Body of pancreas (tissue), 4 donors: ENCODE results near the gene LOXL3. TPM values are rescaled to one million over a fixed set of nuclear protein-coding genes. Genes with fewer than 3 reads are reported as not detected.

Experiments
- ATAC-seq: fragments of 150-250 bp; one replicate; pipeline ENCODE4 v1.9.1; 2016
- DNase-seq, 4 donors: peaks; one replicate each; pipeline ENCODE4 v3.0.0-alpha.2; 2019
- H3K27ac ChIP-seq, 4 donors: fragments of 200-600 bp; sonication (generic); 1 replicate in 3 of 4; 2 replicates in 1 of 4; pipeline versions ENCODE4 v1.5.1 to v1.6.1; 2016 to 2019; ENCODE audit warnings: mild to moderate bottlenecking in 1 of 4, mixed read lengths in 1 of 4, moderate library complexity in 1 of 4
- H3K27me3 ChIP-seq, 2 donors: fragments of 200-600 bp; sonication (generic); one replicate each; pipeline ENCODE4 v1.6.0; 2016; ENCODE audit warnings: mild to moderate bottlenecking in 1 of 2
- H3K36me3 ChIP-seq, 2 donors: fragments of 200-600 bp; sonication (generic); replicated peaks in 1 of 2; 2 replicates each; pipeline ENCODE4 v1.5.1; 2016; ENCODE audit warnings: low read depth in 2 of 2; ENCODE audit not compliant: insufficient read depth in 1 of 2
- H3K4me1 ChIP-seq: fragments of 200-600 bp; sonication (generic); one replicate; pipeline ENCODE4 v1.6.0; 2016
- H3K4me3 ChIP-seq, 2 donors: fragments of 200-600 bp; sonication (generic); 1 replicate in 1 of 2; 2 replicates in 1 of 2; pipeline ENCODE4 v1.5.1; 2016 to 2019
- H3K9me3 ChIP-seq, 3 donors: fragments of 200-600 bp; sonication (generic); 1 replicate in 2 of 3; 2 replicates in 1 of 3; pipeline ENCODE4 v1.5.1; 2016
- POLR2A ChIP-seq, 3 donors: fragments of 450-650 bp; IDR thresholded peaks; one replicate each; pipeline ENCODE4 v1.6.1; 2016; ENCODE audit warnings: antibody characterized with exemption in 3 of 3, mild to moderate bottlenecking in 2 of 3
- WGBS, 2 donors: methylation state at CpG; one replicate each; pipeline ENCODE4 v1.1.5; 2017; 5-methylcytosine and 5-hydroxymethylcytosine counted together
- intact Hi-C: fragments of 100-400 bp; cut with DNase I; formaldehyde crosslinking; loops from one replicate; pipeline ENCODE4 v1.15.1; 2023
- total RNA-seq, 2 donors: library from RNA; depleted of rRNA; stranded (reverse); fragments of >200 nt; gene quantifications; one replicate each; pipeline ENCODE4 v1.1.0, GENCODE V29; 2016
- TF ChIP-seq, protein P1 (sequence below), 7 experiments: fragments of 450-650 bp in 4 of 7; fragments of 200-600 bp in 3 of 7; sonication (generic) in 3 of 7; IDR thresholded peaks; one replicate each; pipeline ENCODE4 v1.5.1; 2016 to 2019; ENCODE audit warnings: antibody characterized with exemption in 7 of 7

Gene LOXL3
- total RNA-seq, 2 donors from 2014 or later = 0.33 to 3.1 TPM

DNA sequence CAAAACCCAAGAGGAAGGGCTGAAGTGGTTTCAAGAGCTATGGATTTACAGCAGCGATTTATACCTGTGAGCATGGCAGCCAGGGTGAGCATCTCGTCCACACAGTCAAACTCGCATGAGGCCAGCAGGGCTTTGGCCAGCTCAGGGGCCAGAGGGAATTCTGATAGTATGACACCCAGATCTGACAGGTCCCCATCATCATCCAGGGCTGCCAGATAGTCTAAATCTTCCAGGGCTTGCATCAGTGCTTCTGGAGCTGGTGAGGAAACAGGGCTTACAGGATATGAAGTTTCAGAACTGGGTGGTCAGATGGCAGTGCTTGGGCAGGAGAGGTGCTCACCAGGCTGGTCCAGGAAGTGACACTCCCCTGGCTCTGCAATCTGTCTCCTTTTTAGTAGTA is 31.2 kb downstream of the LOXL3 start:
- no peak for DNase-seq
- no peak for TF ChIP-seq POLR2A (IDR thresholded peaks at IDR 0.05)
- TF ChIP-seq, protein P1, sequence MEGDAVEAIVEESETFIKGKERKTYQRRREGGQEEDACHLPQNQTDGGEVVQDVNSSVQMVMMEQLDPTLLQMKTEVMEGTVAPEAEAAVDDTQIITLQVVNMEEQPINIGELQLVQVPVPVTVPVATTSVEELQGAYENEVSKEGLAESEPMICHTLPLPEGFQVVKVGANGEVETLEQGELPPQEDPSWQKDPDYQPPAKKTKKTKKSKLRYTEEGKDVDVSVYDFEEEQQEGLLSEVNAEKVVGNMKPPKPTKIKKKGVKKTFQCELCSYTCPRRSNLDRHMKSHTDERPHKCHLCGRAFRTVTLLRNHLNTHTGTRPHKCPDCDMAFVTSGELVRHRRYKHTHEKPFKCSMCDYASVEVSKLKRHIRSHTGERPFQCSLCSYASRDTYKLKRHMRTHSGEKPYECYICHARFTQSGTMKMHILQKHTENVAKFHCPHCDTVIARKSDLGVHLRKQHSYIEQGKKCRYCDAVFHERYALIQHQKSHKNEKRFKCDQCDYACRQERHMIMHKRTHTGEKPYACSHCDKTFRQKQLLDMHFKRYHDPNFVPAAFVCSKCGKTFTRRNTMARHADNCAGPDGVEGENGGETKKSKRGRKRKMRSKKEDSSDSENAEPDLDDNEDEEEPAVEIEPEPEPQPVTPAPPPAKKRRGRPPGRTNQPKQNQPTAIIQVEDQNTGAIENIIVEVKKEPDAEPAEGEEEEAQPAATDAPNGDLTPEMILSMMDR (IDR thresholded peaks at IDR 0.05) = no peak
- WGBS, 2 donors = 57 to 66% methylated on average over 3 of the region's 3 CpGs
- H3K4me3 ChIP-seq = no peak overlapping the region
- no peaks in the 10 kb centered on the region for H3K9me3 ChIP-seq
- H3K27ac ChIP-seq = no peak overlapping the region
- intact Hi-C loops = no loop called here
- no peaks in the 10 kb centered on the region for H3K4me1 ChIP-seq
- H3K27me3 ChIP-seq = peaks cover 0 to 17% of the 10 kb centered on the region in 2 donors
- ATAC-seq = no peak
- H3K36me3 ChIP-seq = peaks cover 0 to 4% of the 10 kb centered on the region in 2 donors

GRCh38 chr2:74516650-74517049 is 37.1 kb downstream of the LOXL3 start:
- H3K4me3 ChIP-seq = no peak overlapping the region
- TF ChIP-seq POLR2A (IDR thresholded peaks at IDR 0.05) = no peak
- TF ChIP-seq, protein P1 (IDR thresholded peaks at IDR 0.05) = no peak
- no peaks in the 10 kb centered on the region for H3K36me3 ChIP-seq
- no peak overlapping the region for H3K27ac ChIP-seq
- peaks cover 0 to 67% of the 10 kb centered on the region in 2 donors for H3K27me3 ChIP-seq
- 60 to 68% methylated on average over 13 of the region's 13 CpGs for WGBS, 2 donors
- intact Hi-C loops = no loop called here
- peaks cover 39% of the 10 kb centered on the region for H3K4me1 ChIP-seq
- DNase-seq = no peak
- no peaks in the 10 kb centered on the region for H3K9me3 ChIP-seq
- ATAC-seq = no peak

DNA sequence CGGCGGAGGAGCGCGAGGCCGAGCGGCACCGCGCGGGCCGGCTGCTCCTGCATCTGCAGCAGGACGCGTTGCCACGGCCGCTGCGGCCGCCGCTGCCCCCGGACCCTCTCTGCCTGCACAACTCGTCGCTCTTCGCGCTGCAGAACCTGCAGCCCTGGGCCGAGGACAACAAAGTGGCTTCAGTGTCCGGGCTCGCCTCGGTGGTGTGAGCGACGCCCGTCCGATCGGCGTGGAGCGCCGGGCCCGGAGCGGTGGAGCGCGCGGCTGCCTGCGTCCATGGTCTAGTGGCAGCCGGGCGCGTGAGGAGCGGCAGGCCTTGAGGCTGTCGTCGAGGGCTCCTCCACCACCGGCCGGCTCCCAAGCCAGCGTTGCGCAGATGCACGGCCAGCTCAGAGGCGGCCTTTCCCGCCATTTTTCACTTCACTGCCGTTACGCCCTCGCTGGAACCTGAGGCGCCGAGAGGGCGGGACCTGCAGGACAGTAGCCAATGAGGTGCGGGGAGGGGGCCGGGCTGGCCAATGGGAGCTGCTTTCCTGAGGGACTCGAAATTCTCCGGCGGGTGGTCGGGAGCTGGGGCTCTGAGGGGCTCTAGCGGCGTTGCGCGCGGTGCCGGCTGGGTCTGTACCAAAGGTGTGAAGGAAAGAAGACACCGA is 37.6 kb downstream of the LOXL3 start:
- ATAC-seq = peak; percentile 82
- no peak overlapping the region for H3K4me3 ChIP-seq
- WGBS, 2 donors = 4 to 10% methylated on average over 11 to 72 of the region's 72 CpGs
- H3K4me1 ChIP-seq = peaks cover 39% of the 10 kb centered on the region
- peaks cover 0 to 69% of the 10 kb centered on the region in 2 donors for H3K27me3 ChIP-seq
- TF ChIP-seq POLR2A (IDR thresholded peaks at IDR 0.05) = no peak
- TF ChIP-seq, protein P1 (IDR thresholded peaks at IDR 0.05) = no peak
- no peak overlapping the region for H3K27ac ChIP-seq
- H3K36me3 ChIP-seq = no peaks in the 10 kb centered on the region
- DNase-seq = peak; percentile 58 to 73 (median 66)
- no peaks in the 10 kb centered on the region for H3K9me3 ChIP-seq
- intact Hi-C loops = no loop called here

DNA sequence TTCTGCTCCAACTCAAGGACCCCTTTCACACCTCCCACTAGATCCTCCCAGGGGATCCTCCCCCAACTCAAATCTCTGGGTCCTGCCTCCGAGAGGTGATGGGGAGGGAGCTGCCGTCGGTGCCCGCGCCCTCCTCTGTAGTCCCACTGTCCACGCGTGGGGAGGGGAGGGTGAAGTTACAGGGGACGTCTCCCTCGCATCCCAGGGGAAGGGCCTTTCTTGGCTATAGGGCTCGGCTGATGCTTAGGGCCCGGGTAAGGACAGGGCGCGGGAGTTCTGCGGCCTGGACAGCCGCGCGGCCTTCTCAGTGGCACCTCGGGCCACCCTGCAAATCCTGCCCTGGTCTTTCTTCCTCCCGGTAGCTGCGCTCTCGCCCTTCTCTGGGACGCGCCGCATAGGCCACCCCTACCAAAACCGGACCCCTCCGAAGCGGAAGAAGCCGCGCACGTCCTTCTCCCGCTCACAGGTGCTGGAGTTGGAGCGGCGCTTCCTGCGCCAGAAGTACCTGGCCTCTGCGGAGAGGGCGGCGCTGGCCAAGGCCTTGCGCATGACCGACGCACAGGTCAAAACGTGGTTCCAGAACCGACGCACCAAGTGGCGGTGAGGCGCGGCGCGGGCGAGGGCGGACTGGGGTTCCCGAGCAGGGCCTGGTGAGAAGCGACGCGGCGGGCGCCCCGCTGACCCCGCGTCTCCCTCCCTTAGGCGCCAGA is 38.3 kb downstream of the LOXL3 start:
- TF ChIP-seq POLR2A (IDR thresholded peaks at IDR 0.05) = no peak
- TF ChIP-seq, protein P1 (IDR thresholded peaks at IDR 0.05) = no peak
- no peak for DNase-seq
- H3K36me3 ChIP-seq = no peaks in the 10 kb centered on the region
- no peak overlapping the region for H3K27ac ChIP-seq
- 7 to 11% methylated on average over 9 to 40 of the region's 60 CpGs for WGBS, 2 donors
- H3K4me3 ChIP-seq = no peak overlapping the region
- H3K9me3 ChIP-seq = no peaks in the 10 kb centered on the region
- peaks cover 39% of the 10 kb centered on the region for H3K4me1 ChIP-seq
- peaks cover 0 to 76% of the 10 kb centered on the region in 2 donors for H3K27me3 ChIP-seq
- peak; percentile 50 for ATAC-seq
- intact Hi-C loops = no loop called here
